CD14-positive monocyte (primary cell): ENCODE results near the gene CST7. TPM values are rescaled to one million over a fixed set of nuclear protein-coding genes. Genes with fewer than 3 reads are reported as not detected.
A peak's percentile ranks its signal among the peaks of the same experiment; 100 is the strongest.

Experiments used
- DNase-seq, 3 donors: peaks; one replicate each; pipeline ENCODE4 v3.0.0-alpha.2; 2011 to 2022
- H2AFZ ChIP-seq: 2 replicates; pipeline ENCODE4 v1.6.0; 2012; ENCODE audit warnings: mild to moderate bottlenecking, low read depth, low read length, inconsistent platforms; ENCODE audit not compliant: insufficient read depth, poor library complexity, severe bottlenecking
- H3K27ac ChIP-seq, 2 donors: 1 replicate in 1 of 2; 2 replicates in 1 of 2; pipeline ENCODE4 v1.5.1; 2012 to 2013; ENCODE audit warnings: low read length in 2 of 2, control low read depth in 1 of 2, inconsistent platforms in 1 of 2, low read depth in 1 of 2, mild to moderate bottlenecking in 1 of 2
- H3K27me3 ChIP-seq, 2 donors: one replicate each; pipeline versions ENCODE4 v1.6.0 to v1.6.1; 2011 to 2013; ENCODE audit warnings: low read length in 2 of 2; ENCODE audit not compliant: control insufficient read depth in 2 of 2, insufficient read depth in 2 of 2
- H3K36me3 ChIP-seq, 2 donors: replicated peaks in 1 of 2; 1 replicate in 1 of 2; 2 replicates in 1 of 2; pipeline versions ENCODE4 v1.5.1 to v1.6.1; 2012 to 2013; ENCODE audit warnings: low read length in 2 of 2, control low read depth in 1 of 2, inconsistent platforms in 1 of 2, mild to moderate bottlenecking in 1 of 2; ENCODE audit not compliant: insufficient read depth in 2 of 2, control insufficient read depth in 1 of 2
- H3K4me1 ChIP-seq, 2 donors: 1 replicate in 1 of 2; 2 replicates in 1 of 2; pipeline versions ENCODE4 v1.5.1 to v1.6.1; 2012 to 2013; ENCODE audit warnings: low read length in 2 of 2, control low read depth in 1 of 2, inconsistent platforms in 1 of 2, mild to moderate bottlenecking in 1 of 2, moderate library complexity in 1 of 2; ENCODE audit not compliant: insufficient read depth in 2 of 2, control insufficient read depth in 1 of 2
- H3K4me2 ChIP-seq: replicated peaks from 2 replicates; pipeline ENCODE3; 2012; ENCODE audit warnings: low read length, moderate library complexity, mild to moderate bottlenecking; ENCODE audit not compliant: poor library complexity, severe bottlenecking; ENCODE audit errors: extremely low read depth
- H3K4me3 ChIP-seq, 3 experiments: fragments of 200-600 bp in 1 of 3; sonication (generic) in 1 of 3; replicated peaks in 1 of 3; 1 replicate in 2 of 3; 2 replicates in 1 of 3; pipeline ENCODE4 v1.5.1; 2011 to 2013; ENCODE audit warnings: low read length in 3 of 3, mild to moderate bottlenecking in 3 of 3, control low read depth in 2 of 3, low read depth in 2 of 3, inconsistent platforms in 1 of 3, moderate library complexity in 1 of 3
- H3K79me2 ChIP-seq: 2 replicates; pipeline ENCODE4 v1.6.0; 2012; ENCODE audit warnings: mild to moderate bottlenecking, control low read depth, inconsistent platforms, low read length, moderate library complexity; ENCODE audit not compliant: insufficient read depth
- H3K9ac ChIP-seq: 2 replicates; pipeline ENCODE4 v1.6.0; 2017; ENCODE audit warnings: low read length, mild to moderate bottlenecking; ENCODE audit not compliant: insufficient read depth, poor library complexity, severe bottlenecking
- H3K9me3 ChIP-seq, 2 donors: replicated peaks in 1 of 2; 1 replicate in 1 of 2; 2 replicates in 1 of 2; pipeline versions ENCODE4 v1.5.1 to v1.6.1; 2012 to 2013; ENCODE audit warnings: low read length in 2 of 2, control low read depth in 1 of 2; ENCODE audit not compliant: control insufficient read depth in 1 of 2, insufficient read depth in 1 of 2
- H4K20me1 ChIP-seq: 2 replicates; pipeline ENCODE4 v1.6.0; 2012; ENCODE audit warnings: mild to moderate bottlenecking, low read length, control low read depth, moderate library complexity; ENCODE audit not compliant: insufficient read depth
- H3K27ac Mint-ChIP-seq, 7 donors: one replicate each; pipeline ENCODE4 v1.8.0; 2020; ENCODE audit warnings: mild to moderate bottlenecking in 7 of 7, mixed read lengths in 7 of 7, moderate library complexity in 6 of 7, inconsistent platforms in 2 of 7
- H3K27me3 Mint-ChIP-seq, 3 donors: one replicate each; pipeline ENCODE4 v1.8.0; 2021 to 2022; ENCODE audit warnings: low read depth in 3 of 3, mild to moderate bottlenecking in 3 of 3, mixed read lengths in 3 of 3, moderate library complexity in 3 of 3, inconsistent platforms in 1 of 3
- H3K36me3 Mint-ChIP-seq, 2 donors: one replicate each; pipeline ENCODE4 v1.8.0; 2020; ENCODE audit warnings: mixed read lengths in 2 of 2, inconsistent platforms in 1 of 2, mild to moderate bottlenecking in 1 of 2
- H3K4me1 Mint-ChIP-seq: one replicate; pipeline ENCODE4 v1.8.0; 2020; ENCODE audit warnings: mild to moderate bottlenecking, mixed read lengths
- H3K4me3 Mint-ChIP-seq, 2 donors: one replicate each; pipeline ENCODE4 v1.8.0; 2020; ENCODE audit warnings: mild to moderate bottlenecking in 2 of 2, mixed read lengths in 2 of 2, moderate library complexity in 1 of 2
- H3K9me3 Mint-ChIP-seq, 7 donors: one replicate each; pipeline ENCODE4 v1.8.0; 2020 to 2022; ENCODE audit warnings: mixed read lengths in 7 of 7, mild to moderate bottlenecking in 6 of 7, moderate library complexity in 6 of 7, inconsistent platforms in 2 of 7
- WGBS: methylation state at CpG from one replicate; pipeline ENCODE4 v1.1.5; 2013; ENCODE audit warnings: missing lambda C conversion rate; ENCODE audit not compliant: insufficient coverage; 5-methylcytosine and 5-hydroxymethylcytosine counted together
- intact Hi-C, 2 donors: fragments of 100-400 bp; cut with micrococcal nuclease; formaldehyde crosslinking; loops; one replicate each; pipeline versions ENCODE4 v1.15.0 to v1.15.1; 2023
- polyA plus RNA-seq, 3 donors: library from polyadenylated mRNA; depleted of rRNA in 1 of 3; unstranded in 2 of 3; stranded (reverse) in 1 of 3; fragments of 300-500 nt in 2 of 3; fragments of >200 nt in 1 of 3; fragmentation: Illumina TruSeq in 2 of 3; gene quantifications; 1 replicate in 2 of 3; 2 replicates in 1 of 3; pipeline ENCODE4 v1.2.3, GENCODE V29; 2012 to 2021
- TF ChIP-seq, protein P1 (sequence below): fragments of 200-600 bp; IDR thresholded peaks from one replicate; pipeline ENCODE4 v1.8.0; 2022; ENCODE audit warnings: antibody characterized with exemption, mild to moderate bottlenecking

The CST7 gene
- polyA plus RNA-seq, 3 donors, result 1.2 to 3.2 (median 1.8) TPM

DNA sequence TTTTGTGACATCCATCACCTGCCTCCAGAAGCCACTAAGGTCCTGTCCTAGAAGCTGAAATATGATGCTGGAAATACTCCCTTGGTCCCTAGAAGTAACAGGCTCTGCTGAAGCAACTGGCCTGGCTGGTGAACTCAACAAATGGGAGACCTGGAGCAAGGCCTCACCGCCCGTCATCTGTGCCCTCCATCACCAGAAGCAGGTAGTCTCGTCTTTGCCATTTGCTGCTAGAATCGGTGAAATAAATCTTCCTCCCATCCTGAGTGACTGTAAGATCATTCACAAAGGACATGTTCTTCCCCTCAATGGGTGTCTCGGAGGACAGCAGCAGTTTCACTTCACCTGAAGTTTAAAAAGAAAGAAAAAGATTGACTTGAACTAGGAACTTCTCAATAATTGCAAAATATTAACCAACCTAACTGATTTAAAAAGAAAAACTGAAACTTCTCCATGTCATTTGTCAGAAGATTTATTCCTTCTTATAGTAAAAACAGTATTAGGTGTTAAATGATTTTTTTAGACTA is 21.0 kb downstream of the CST7 start:
- no peaks in the 10 kb centered on the region for H3K27me3 ChIP-seq
- no peak overlapping the region for H3K9ac ChIP-seq
- H3K4me2 ChIP-seq, result no peak overlapping the region
- 51% methylated on average over 4 of the region's 5 CpGs for WGBS
- Mint-ChIP-seq H3K27me3 (peaks cover 0 to 6% (median 0%) of the 10 kb centered on the region in 3 donors), H3K4me1 (peaks cover 28% of the 10 kb centered on the region), H3K27ac (peak overlapping the region; percentile 44 to 86 (median 77)), H3K36me3 (peaks cover 73 to 83% of the 10 kb centered on the region in 2 donors), H3K9me3 (no peaks in the 10 kb centered on the region), H3K4me3 (no peak overlapping the region)
- peak overlapping the region; percentile 22 to 78 for H3K27ac ChIP-seq
- H3K36me3 ChIP-seq, result peaks cover 74 to 87% of the 10 kb centered on the region in 2 donors
- H3K4me1 ChIP-seq, result peaks cover 30 to 36% of the 10 kb centered on the region in 2 donors
- H2AFZ ChIP-seq, result no peak overlapping the region
- H3K4me3 ChIP-seq, result no peak overlapping the region
- no peak for DNase-seq
- intact Hi-C loops, result no loop called here
- H3K79me2 ChIP-seq, result peaks cover 13% of the 10 kb centered on the region
- no peaks in the 10 kb centered on the region for H4K20me1 ChIP-seq
- TF ChIP-seq, protein P1, sequence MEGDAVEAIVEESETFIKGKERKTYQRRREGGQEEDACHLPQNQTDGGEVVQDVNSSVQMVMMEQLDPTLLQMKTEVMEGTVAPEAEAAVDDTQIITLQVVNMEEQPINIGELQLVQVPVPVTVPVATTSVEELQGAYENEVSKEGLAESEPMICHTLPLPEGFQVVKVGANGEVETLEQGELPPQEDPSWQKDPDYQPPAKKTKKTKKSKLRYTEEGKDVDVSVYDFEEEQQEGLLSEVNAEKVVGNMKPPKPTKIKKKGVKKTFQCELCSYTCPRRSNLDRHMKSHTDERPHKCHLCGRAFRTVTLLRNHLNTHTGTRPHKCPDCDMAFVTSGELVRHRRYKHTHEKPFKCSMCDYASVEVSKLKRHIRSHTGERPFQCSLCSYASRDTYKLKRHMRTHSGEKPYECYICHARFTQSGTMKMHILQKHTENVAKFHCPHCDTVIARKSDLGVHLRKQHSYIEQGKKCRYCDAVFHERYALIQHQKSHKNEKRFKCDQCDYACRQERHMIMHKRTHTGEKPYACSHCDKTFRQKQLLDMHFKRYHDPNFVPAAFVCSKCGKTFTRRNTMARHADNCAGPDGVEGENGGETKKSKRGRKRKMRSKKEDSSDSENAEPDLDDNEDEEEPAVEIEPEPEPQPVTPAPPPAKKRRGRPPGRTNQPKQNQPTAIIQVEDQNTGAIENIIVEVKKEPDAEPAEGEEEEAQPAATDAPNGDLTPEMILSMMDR, result no peak
- no peaks in the 10 kb centered on the region for H3K9me3 ChIP-seq

DNA sequence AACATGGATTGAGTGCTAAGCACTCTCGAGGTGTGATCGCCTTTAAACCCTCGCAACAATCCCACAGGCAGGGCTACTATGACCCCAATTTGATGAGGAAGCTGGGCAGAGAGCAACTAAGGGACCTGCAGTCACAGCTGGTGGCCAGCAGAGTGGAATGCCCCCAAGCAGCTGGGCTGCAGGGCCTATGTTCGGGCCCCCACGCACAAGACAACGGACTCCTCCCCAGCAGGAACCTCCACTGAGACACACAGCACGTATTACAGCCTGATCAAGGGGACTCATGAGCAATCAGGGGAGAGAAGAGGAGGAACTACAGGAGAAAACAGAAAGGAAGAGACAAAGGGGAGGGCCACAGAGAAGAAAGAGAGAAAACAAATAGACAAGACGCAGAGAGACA is 21.7 kb downstream of the CST7 start:
- H3K27ac Mint-ChIP-seq, result peak overlapping the region; percentile 74 to 90 (median 87)
- Histone ChIP-seq H3K27me3 (no peaks in the 10 kb centered on the region), H3K36me3 (peaks cover 69 to 87% of the 10 kb centered on the region in 2 donors), H3K79me2 (peaks cover 19% of the 10 kb centered on the region), H4K20me1 (no peaks in the 10 kb centered on the region), H2AFZ (no peak overlapping the region), H3K9ac (peak overlapping the region; percentile 20), H3K4me3 (peak overlapping the region in 1 of 3 experiments; percentile 9), H3K4me1 (peaks cover 30 to 36% of the 10 kb centered on the region in 2 donors), H3K27ac (peak overlapping the region; percentile 39 to 78), H3K9me3 (no peaks in the 10 kb centered on the region), H3K4me2 (peak overlapping the region; percentile 10)
- H3K27me3 Mint-ChIP-seq, result peaks cover 0 to 3% (median 0%) of the 10 kb centered on the region in 3 donors
- intact Hi-C loops, result no loop called here
- WGBS, result 74% methylated on average over 3 of the region's 8 CpGs
- TF ChIP-seq, protein P1, result peak; percentile 19
- peaks cover 72 to 82% of the 10 kb centered on the region in 2 donors for H3K36me3 Mint-ChIP-seq
- DNase-seq, result peak in 2 of 3 donors; percentile 38 to 63
- H3K4me1 Mint-ChIP-seq, result peaks cover 28% of the 10 kb centered on the region
- peaks cover 0 to 2% (median 0%) of the 10 kb centered on the region in 7 donors for H3K9me3 Mint-ChIP-seq
- peak overlapping the region; percentile 50 to 70 for H3K4me3 Mint-ChIP-seq
